Heart left ventricle (tissue), 16 donors: ENCODE measurements around the gene SCG5. TPM values are rescaled to one million over a fixed set of nuclear protein-coding genes. Genes with fewer than 3 reads are reported as not detected.

Source experiments
- ATAC-seq, 4 donors: fragments of 200-7000 bp; cut with Tn5 transposase; one replicate each; pipeline ENCODE4 v1.9.1; 2020 to 2022; ENCODE audit warnings: moderate library complexity in 4 of 4, mild to moderate bottlenecking in 3 of 4, moderate number of reproducible peaks in 1 of 4
- DNase-seq, 5 donors: peaks; one replicate each; pipeline ENCODE4 v3.0.0-alpha.2; 2020
- H3K27ac ChIP-seq, 12 donors: fragments of 200-600 bp; sonication (generic) in 4 of 12; one replicate each; pipeline versions ENCODE4 v1.5.0 to v1.8.0; 2016 to 2022; ENCODE audit warnings: mild to moderate bottlenecking in 2 of 12
- H3K27me3 ChIP-seq, 9 donors: fragments of 200-600 bp; sonication (generic) in 2 of 9; one replicate each; pipeline versions ENCODE4 v1.5.1 to v1.8.0; 2016 to 2022; ENCODE audit warnings: mild to moderate bottlenecking in 3 of 9
- H3K36me3 ChIP-seq, 9 donors: fragments of 200-600 bp; sonication (generic) in 2 of 9; one replicate each; pipeline versions ENCODE4 v1.5.0 to v1.8.0; 2018 to 2022; ENCODE audit warnings: mild to moderate bottlenecking in 2 of 9
- H3K4me1 ChIP-seq, 12 donors: fragments of 200-600 bp; sonication (generic) in 4 of 12; one replicate each; pipeline versions ENCODE4 v1.5.0 to v1.8.0; 2016 to 2022; ENCODE audit warnings: mild to moderate bottlenecking in 3 of 12
- H3K4me3 ChIP-seq, 12 donors: fragments of 200-600 bp; sonication (generic) in 4 of 12; one replicate each; pipeline versions ENCODE4 v1.5.0 to v1.8.0; 2017 to 2022; ENCODE audit warnings: mild to moderate bottlenecking in 9 of 12, moderate library complexity in 4 of 12
- H3K9me3 ChIP-seq, 12 donors: fragments of 200-600 bp; sonication (generic) in 4 of 12; one replicate each; pipeline versions ENCODE4 v1.5.0 to v1.8.0; 2016 to 2022; ENCODE audit warnings: mild to moderate bottlenecking in 1 of 12
- CTCF ChIP-seq, 12 donors: fragments of 200-600 bp; sonication (generic) in 4 of 12; IDR thresholded peaks; one replicate each; pipeline versions ENCODE4 v1.5.0 to v1.8.0; 2018 to 2022; ENCODE audit warnings: antibody characterized with exemption in 12 of 12, mild to moderate bottlenecking in 5 of 12
- POLR2A ChIP-seq, 2 donors: fragments of 450-650 bp; IDR thresholded peaks; one replicate each; pipeline ENCODE4 v1.6.1; 2017; ENCODE audit warnings: antibody characterized with exemption in 2 of 2, mild to moderate bottlenecking in 2 of 2, moderate library complexity in 2 of 2
- WGBS, 4 donors: extraction: QIAGEN DNeasy Blood & Tissue Kit in 2 of 4; methylation state at CpG; one replicate each; pipeline versions ENCODE4 v1.1.5 to v1.1.7; 2013 to 2018; 5-methylcytosine and 5-hydroxymethylcytosine counted together
- intact Hi-C, 10 donors: fragments of 100-400 bp; cut with DNase I; formaldehyde crosslinking; loops; one replicate each; pipeline versions ENCODE4 v1.11.1 to v1.14.2; 2022
- polyA plus RNA-seq, 2 donors: library from polyadenylated mRNA; stranded (reverse); fragments of 200-250 nt; gene quantifications; one replicate each; pipeline ENCODE4 v1.2.3, GENCODE V29; 2013
- total RNA-seq, 9 donors: library from RNA; depleted of rRNA in 2 of 9; stranded (reverse); fragments of >200 nt in 2 of 9; fragmentation: NEBNext Ultra II Directional in 3 of 9; extraction: Animal tissue kit (Norgen Biotek cat#: 25700) in 3 of 9; gene quantifications; one replicate each; pipeline versions ENCODE4 v1.1.0 to v1.2.4, GENCODE V29; 2016 to 2023
- donor health status: ischemic (EF 13 %, LVEDD 7.1; RV severe dilation, severe dysfunction).
- donor health status: healthy with polysubstance abuse.
- donor health status: DM: no; HTN: yes; CAD: no.
- donor health status: DM: no; HTN: no; CAD: no.
- donor health status: ischemic (EF 25% LVEDD 6.9; RV normal size, moderate dysfunction).
- donor health status: ischemic (EF 25% LVEDD 5.7; RV mildly dilated, moderate dysfunction).
- donor health status: healthy.
- donor health status: DM: yes; HTN: yes; CAD: no.
- donor health status: ischemic (EF 35%, LVEDD 5.7; RV mildly dilated, moderate dysfunction).
- donor health status: nonischemic (EF 11% LVEDD 7.7; RV severe dilation, severe dysfunction).
- donor health status: DM: yes; HTN: yes; CAD: no.
- donor health status: PGD.
- donor health status: ischemic (EF 29% LVEDD 5.4; RV normal size, mild dysfunction).
- donor health status: nonischemic (EF 23%, LVEDD 6.1; RV moderate dilation, normal function).

Gene SCG5
- total and polyA plus RNA-seq, 11 donors: 0.54 to 5.3 (median 0.84) TPM; not detected in 7

GRCh38 chr15:32688151-32688639 is 46.7 kb downstream of the SCG5 start:
- ATAC-seq: no peak
- intact Hi-C loops: loop anchor here in 1 of 10 donors (10.0 kb wide), 1 partner anchor 227 kb away; no protein-coding TSS in a partner anchor
- no peak overlapping the region for H3K4me3 ChIP-seq
- H3K36me3 ChIP-seq: no peaks in the 10 kb centered on the region
- no peaks in the 10 kb centered on the region for H3K9me3 ChIP-seq
- TF ChIP-seq POLR2A (IDR thresholded peaks at IDR 0.05) (no peak), CTCF (IDR thresholded peaks at IDR 0.05) (no peak)
- no peak overlapping the region for H3K27ac ChIP-seq
- H3K4me1 ChIP-seq: peaks cover 0 to 18% (median 0%) of the 10 kb centered on the region in 12 donors
- 50 to 66% (median 62%) methylated on average over 2 of the region's 2 CpGs for WGBS, 4 donors
- no peaks in the 10 kb centered on the region for H3K27me3 ChIP-seq
- DNase-seq: no peak

- ATAC-seq (no peak), DNase-seq (no peak)
- WGBS, 4 donors: 73 to 79% (median 77%) methylated on average over 8 of the region's 8 CpGs
Observed at GRCh38 chr15:32690941-32691688, 49.6 kb downstream of the SCG5 start.

GRCh38 chr15:32691689-32692038 is 50.2 kb downstream of the SCG5 start:
- H3K27ac ChIP-seq: no peak overlapping the region

More at GRCh38 chr15:32690941-32691688, 49.6 kb downstream of the SCG5 start:
- no peak for TF ChIP-seq POLR2A (IDR thresholded peaks at IDR 0.05)
- TF ChIP-seq CTCF (IDR thresholded peaks at IDR 0.05): no peak
- Histone ChIP-seq H3K27me3 (no peaks in the 10 kb centered on the region), H3K4me1 (no peaks in the 10 kb centered on the region), H3K27ac (no peak overlapping the region), H3K4me3 (no peak overlapping the region), H3K9me3 (no peaks in the 10 kb centered on the region), H3K36me3 (no peaks in the 10 kb centered on the region)
- intact Hi-C loops: loop anchor here in 1 of 10 donors (10.0 kb wide), 1 partner anchor 46 kb away; the partner anchor contains the start of gene SCG5

More at GRCh38 chr15:32691689-32692038, 50.2 kb downstream of the SCG5 start:
- no peaks in the 10 kb centered on the region for H3K27me3 ChIP-seq
- H3K4me1 ChIP-seq: no peaks in the 10 kb centered on the region
- no peaks in the 10 kb centered on the region for H3K36me3 ChIP-seq
- intact Hi-C loops: loop anchor here in 1 of 10 donors (10.0 kb wide), 1 partner anchor 47 kb away; the partner anchor contains the start of gene SCG5
- H3K9me3 ChIP-seq: no peaks in the 10 kb centered on the region
- ATAC-seq (no peak), DNase-seq (no peak)
- no peak for TF ChIP-seq CTCF (IDR thresholded peaks at IDR 0.05)
- no peak for TF ChIP-seq POLR2A (IDR thresholded peaks at IDR 0.05)
- no peak overlapping the region for H3K4me3 ChIP-seq
- 84 to 89% (median 88%) methylated on average over 10 of the region's 10 CpGs for WGBS, 4 donors
